ENCODE measurements around the gene TNS1. TPM values are rescaled to one million over a fixed set of nuclear protein-coding genes. Genes with fewer than 3 reads are reported as not detected.

Gene TNS1
- total RNA-seq, 1 donor from 2014 or later, result 11.6 TPM

GRCh38 chr2:217949447-217949846 lies 53.3 kb downstream of the TNS1 start:
- H3K4me3 Mint-ChIP-seq (ENCODE audit: unreplicated experiment), result no peak overlapping the region
- peaks cover 11% of the 10 kb centered on the region for H3K27me3 Mint-ChIP-seq (ENCODE audit: unreplicated experiment)
- no peak overlapping the region for H3K27ac Mint-ChIP-seq (ENCODE audit: unreplicated experiment)
- no peak for TF ChIP-seq CTCF (IDR thresholded peaks at IDR 0.05; ENCODE audit: unreplicated experiment)
- no peaks in the 10 kb centered on the region for H3K36me3 Mint-ChIP-seq (ENCODE audit: low read depth, unreplicated experiment)
- DNase-seq (ENCODE audit: low spot score), result no peak
- no peaks in the 10 kb centered on the region for H3K9me3 Mint-ChIP-seq (ENCODE audit: unreplicated experiment)
- peaks cover 17% of the 10 kb centered on the region for H3K4me1 Mint-ChIP-seq (ENCODE audit: unreplicated experiment)

- Mint-ChIP-seq H3K4me3 (ENCODE audit: unreplicated experiment) (no peak overlapping the region), H3K27me3 (ENCODE audit: unreplicated experiment) (peaks cover 11% of the 10 kb centered on the region), H3K36me3 (ENCODE audit: low read depth, unreplicated experiment) (no peaks in the 10 kb centered on the region), H3K4me1 (ENCODE audit: unreplicated experiment) (peaks cover 17% of the 10 kb centered on the region), H3K9me3 (ENCODE audit: unreplicated experiment) (no peaks in the 10 kb centered on the region), H3K27ac (ENCODE audit: unreplicated experiment) (no peak overlapping the region)
- DNase-seq (ENCODE audit: low spot score), result no peak
- TF ChIP-seq CTCF (IDR thresholded peaks at IDR 0.05; ENCODE audit: unreplicated experiment), result no peak
These were observed 53.9 kb downstream of the TNS1 start for GRCh38 chr2:217948897-217949296.

GRCh38 chr2:217948351-217948791 lies 54.4 kb downstream of the TNS1 start:
- Mint-ChIP-seq H3K27ac (ENCODE audit: unreplicated experiment) (no peak overlapping the region), H3K4me3 (ENCODE audit: unreplicated experiment) (no peak overlapping the region), H3K4me1 (ENCODE audit: unreplicated experiment) (peaks cover 22% of the 10 kb centered on the region), H3K36me3 (ENCODE audit: low read depth, unreplicated experiment) (no peaks in the 10 kb centered on the region), H3K9me3 (ENCODE audit: unreplicated experiment) (no peaks in the 10 kb centered on the region), H3K27me3 (ENCODE audit: unreplicated experiment) (peaks cover 15% of the 10 kb centered on the region)
- DNase-seq (ENCODE audit: low spot score), result no peak
- no peak for TF ChIP-seq CTCF (IDR thresholded peaks at IDR 0.05; ENCODE audit: unreplicated experiment)

- no peak overlapping the region for H3K4me3 Mint-ChIP-seq (ENCODE audit: unreplicated experiment)
- no peak for DNase-seq (ENCODE audit: low spot score)
- no peak for TF ChIP-seq CTCF (IDR thresholded peaks at IDR 0.05; ENCODE audit: unreplicated experiment)
- no peaks in the 10 kb centered on the region for H3K9me3 Mint-ChIP-seq (ENCODE audit: unreplicated experiment)
- peaks cover 14% of the 10 kb centered on the region for H3K27me3 Mint-ChIP-seq (ENCODE audit: unreplicated experiment)
- H3K27ac Mint-ChIP-seq (ENCODE audit: unreplicated experiment), result no peak overlapping the region
- no peaks in the 10 kb centered on the region for H3K36me3 Mint-ChIP-seq (ENCODE audit: low read depth, unreplicated experiment)
- peaks cover 24% of the 10 kb centered on the region for H3K4me1 Mint-ChIP-seq (ENCODE audit: unreplicated experiment)
These were observed 55.1 kb downstream of the TNS1 start for GRCh38 chr2:217947383-217948350.

- Mint-ChIP-seq H3K27ac (ENCODE audit: unreplicated experiment) (no peak overlapping the region), H3K4me1 (ENCODE audit: unreplicated experiment) (peaks cover 24% of the 10 kb centered on the region), H3K36me3 (ENCODE audit: low read depth, unreplicated experiment) (no peaks in the 10 kb centered on the region), H3K27me3 (ENCODE audit: unreplicated experiment) (peaks cover 9% of the 10 kb centered on the region), H3K4me3 (ENCODE audit: unreplicated experiment) (no peak overlapping the region), H3K9me3 (ENCODE audit: unreplicated experiment) (no peaks in the 10 kb centered on the region)
- no peak for DNase-seq (ENCODE audit: low spot score)
- TF ChIP-seq CTCF (IDR thresholded peaks at IDR 0.05; ENCODE audit: unreplicated experiment), result no peak
These were observed 56.7 kb downstream of the TNS1 start for GRCh38 chr2:217946051-217946450.

All from endothelial cell (in vitro differentiated cells).